ENCODE results near the gene LRRC3C. TPM values are rescaled to one million over a fixed set of nuclear protein-coding genes. Genes with fewer than 3 reads are reported as not detected.

LRRC3C gene
- total RNA-seq, 1 experiment from 2014 or later: not detected

GRCh38 chr17:39973496-39973895, 46.0 kb downstream of the LRRC3C start:
- no peak overlapping the region for H3K27ac Mint-ChIP-seq (ENCODE audit: unreplicated experiment)
- peaks cover 14% of the 10 kb centered on the region for H3K4me1 Mint-ChIP-seq (ENCODE audit: low read depth, unreplicated experiment)
- no TSS peak for BruUV-seq (replicated peaks)
- no peaks in the 10 kb centered on the region for H3K9me3 Mint-ChIP-seq (ENCODE audit: low read depth, unreplicated experiment)
- no peak overlapping the region for H3K4me3 Mint-ChIP-seq (ENCODE audit: low read depth, unreplicated experiment)
- TF ChIP-seq CTCF (IDR thresholded peaks at IDR 0.05; ENCODE audit: unreplicated experiment): no peak
- CTCF ChIA-PET: interaction anchor here (0.5 to 109.6 kb wide), 35 partner anchors 5 to 1369 kb away, joined by 3 to 8195 read pairs (median 5); partner anchors contain the start of genes CSF3, ERBB2, GRB7 and GSDMA
- peaks cover 12% of the 10 kb centered on the region for H3K36me3 Mint-ChIP-seq (ENCODE audit: insufficient read depth, unreplicated experiment)
- intact Hi-C loops (cut with micrococcal nuclease; ENCODE audit: unreplicated experiment): no loop called here
- peaks cover 85% of the 10 kb centered on the region for H3K27me3 Mint-ChIP-seq (ENCODE audit: unreplicated experiment)
- DNase-seq: no peak

- CTCF ChIA-PET: interaction anchor here (0.6 to 109.6 kb wide), 27 partner anchors 6 to 755 kb away, joined by 3 to 8195 read pairs (median 10); partner anchors contain the start of genes CSF3, ERBB2, GRB7 and GSDMA
- Mint-ChIP-seq H3K27ac (ENCODE audit: unreplicated experiment) (no peak overlapping the region), H3K36me3 (ENCODE audit: insufficient read depth, unreplicated experiment) (peaks cover 6% of the 10 kb centered on the region), H3K9me3 (ENCODE audit: low read depth, unreplicated experiment) (no peaks in the 10 kb centered on the region), H3K4me3 (ENCODE audit: low read depth, unreplicated experiment) (no peak overlapping the region), H3K4me1 (ENCODE audit: low read depth, unreplicated experiment) (peaks cover 15% of the 10 kb centered on the region), H3K27me3 (ENCODE audit: unreplicated experiment) (peaks cover 85% of the 10 kb centered on the region)
- no peak for TF ChIP-seq CTCF (IDR thresholded peaks at IDR 0.05; ENCODE audit: unreplicated experiment)
- peak; percentile 82 for DNase-seq
- BruUV-seq (replicated peaks): no TSS peak
- intact Hi-C loops (cut with micrococcal nuclease; ENCODE audit: unreplicated experiment): no loop called here
These were observed 46.9 kb downstream of the LRRC3C start for GRCh38 chr17:39974433-39974832.

GRCh38 chr17:39975801-39976200, 48.3 kb downstream of the LRRC3C start:
- Mint-ChIP-seq H3K27ac (ENCODE audit: unreplicated experiment) (no peak overlapping the region), H3K4me3 (ENCODE audit: low read depth, unreplicated experiment) (no peak overlapping the region), H3K9me3 (ENCODE audit: low read depth, unreplicated experiment) (no peaks in the 10 kb centered on the region), H3K4me1 (ENCODE audit: low read depth, unreplicated experiment) (peaks cover 17% of the 10 kb centered on the region), H3K27me3 (ENCODE audit: unreplicated experiment) (peaks cover 84% of the 10 kb centered on the region), H3K36me3 (ENCODE audit: insufficient read depth, unreplicated experiment) (peaks cover 17% of the 10 kb centered on the region)
- no TSS peak for BruUV-seq (replicated peaks)
- intact Hi-C loops (cut with micrococcal nuclease; ENCODE audit: unreplicated experiment): no loop called here
- no peak for DNase-seq
- CTCF ChIA-PET: interaction anchor here (0.7 to 109.6 kb wide), 34 partner anchors 17 to 524 kb away, joined by 3 to 8195 read pairs (median 6); partner anchors contain the start of genes CSF3, ERBB2, GRB7 and GSDMA
- no peak for TF ChIP-seq CTCF (IDR thresholded peaks at IDR 0.05; ENCODE audit: unreplicated experiment)

- H3K4me1 Mint-ChIP-seq (ENCODE audit: low read depth, unreplicated experiment): peaks cover 26% of the 10 kb centered on the region
- H3K27ac Mint-ChIP-seq (ENCODE audit: unreplicated experiment): peak overlapping the region; percentile 0
- no peaks in the 10 kb centered on the region for H3K9me3 Mint-ChIP-seq (ENCODE audit: low read depth, unreplicated experiment)
- TF ChIP-seq CTCF (IDR thresholded peaks at IDR 0.05; ENCODE audit: unreplicated experiment): no peak
- peaks cover 47% of the 10 kb centered on the region for H3K36me3 Mint-ChIP-seq (ENCODE audit: insufficient read depth, unreplicated experiment)
- H3K4me3 Mint-ChIP-seq (ENCODE audit: low read depth, unreplicated experiment): peak overlapping the region; percentile 77
- H3K27me3 Mint-ChIP-seq (ENCODE audit: unreplicated experiment): peaks cover 56% of the 10 kb centered on the region
- BruUV-seq (replicated peaks): no TSS peak
- intact Hi-C loops (cut with micrococcal nuclease; ENCODE audit: unreplicated experiment): no loop called here
- CTCF ChIA-PET: interaction anchor here (0.7 to 109.6 kb wide), 39 partner anchors 21 to 1135 kb away, joined by 3 to 8195 read pairs (median 45); partner anchors contain the start of genes CSF3, ERBB2, GRB7 and GSDMA
- no peak for DNase-seq
These were observed 51.6 kb downstream of the LRRC3C start for GRCh38 chr17:39979016-39979670.
